ENCODE data around the gene FANCM.

- TF ChIP-seq, protein P1, sequence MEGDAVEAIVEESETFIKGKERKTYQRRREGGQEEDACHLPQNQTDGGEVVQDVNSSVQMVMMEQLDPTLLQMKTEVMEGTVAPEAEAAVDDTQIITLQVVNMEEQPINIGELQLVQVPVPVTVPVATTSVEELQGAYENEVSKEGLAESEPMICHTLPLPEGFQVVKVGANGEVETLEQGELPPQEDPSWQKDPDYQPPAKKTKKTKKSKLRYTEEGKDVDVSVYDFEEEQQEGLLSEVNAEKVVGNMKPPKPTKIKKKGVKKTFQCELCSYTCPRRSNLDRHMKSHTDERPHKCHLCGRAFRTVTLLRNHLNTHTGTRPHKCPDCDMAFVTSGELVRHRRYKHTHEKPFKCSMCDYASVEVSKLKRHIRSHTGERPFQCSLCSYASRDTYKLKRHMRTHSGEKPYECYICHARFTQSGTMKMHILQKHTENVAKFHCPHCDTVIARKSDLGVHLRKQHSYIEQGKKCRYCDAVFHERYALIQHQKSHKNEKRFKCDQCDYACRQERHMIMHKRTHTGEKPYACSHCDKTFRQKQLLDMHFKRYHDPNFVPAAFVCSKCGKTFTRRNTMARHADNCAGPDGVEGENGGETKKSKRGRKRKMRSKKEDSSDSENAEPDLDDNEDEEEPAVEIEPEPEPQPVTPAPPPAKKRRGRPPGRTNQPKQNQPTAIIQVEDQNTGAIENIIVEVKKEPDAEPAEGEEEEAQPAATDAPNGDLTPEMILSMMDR (conservative IDR thresholded peaks at IDR 0.05; ENCODE audit: low read depth, low read length) = no peak
- TF ChIP-seq EZH2 (IDR thresholded peaks at IDR 0.05; ENCODE audit: borderline replicate concordance, low read depth, low read length, poor library complexity, severe bottlenecking) = no peak
Observed at GRCh38 chr14:45246691-45247090, 111.0 kb downstream of the FANCM start.

Measured in A673 (cell line).